WTC11 (cell line): Measurements from ENCODE around the gene P4HTM. TPM values are rescaled to one million over a fixed set of nuclear protein-coding genes. Genes with fewer than 3 reads are reported as not detected.

Source experiments
- ATAC-seq: fragments of 200-7000 bp; cut with Tn5 transposase; 2 replicates; pipeline ENCODE4 v1.10.0; 2021; ENCODE audit warnings: mild to moderate bottlenecking, moderate library complexity
- CTCF ChIA-PET: fragments of 300-600 bp; sonication (Branson Sonifier 250); formaldehyde crosslinking; loops from one replicate; lab custom pipeline; 2021; ENCODE audit warnings: antibody characterized with exemption; lab: Charles Lee
- POLR2A ChIA-PET: fragments of 350-600 bp; sonication (Branson Sonifier 250); formaldehyde crosslinking; loops from one replicate; lab custom pipeline; 2021; ENCODE audit warnings: antibody characterized with exemption; lab: Charles Lee
- DNase-seq: peaks from one replicate; pipeline ENCODE4 v3.0.0; 2021; ENCODE audit warnings: low spot score
- H3K27ac Mint-ChIP-seq: 2 replicates; pipeline ENCODE4 v1.8.0; 2021; ENCODE audit warnings: mixed read lengths
- H3K27me3 Mint-ChIP-seq: 2 replicates; pipeline ENCODE4 v1.8.0; 2021; ENCODE audit warnings: low read depth, mild to moderate bottlenecking, moderate library complexity, mixed read lengths
- H3K36me3 Mint-ChIP-seq: 2 replicates; pipeline ENCODE4 v1.8.0; 2021; ENCODE audit warnings: mixed read lengths
- H3K4me1 Mint-ChIP-seq: 2 replicates; pipeline ENCODE4 v1.8.0; 2022; ENCODE audit warnings: mixed read lengths
- H3K4me3 Mint-ChIP-seq: 2 replicates; pipeline ENCODE4 v1.8.0; 2021; ENCODE audit warnings: mild to moderate bottlenecking, moderate library complexity, mixed read lengths
- H3K9me3 Mint-ChIP-seq: 2 replicates; pipeline ENCODE4 v1.8.0; 2021; ENCODE audit warnings: mixed read lengths
- E2F1 ChIP-seq: sonication (generic); formaldehyde crosslinking; IDR thresholded peaks from 2 replicates; pipeline ENCODE4 v1.8.0; 2022; ENCODE audit warnings: mild to moderate bottlenecking, missing genetic modification reagents
- ELF4 ChIP-seq: sonication (generic); formaldehyde crosslinking; IDR thresholded peaks from 2 replicates; pipeline ENCODE4 v1.8.1; 2022; ENCODE audit warnings: low read depth, mild to moderate bottlenecking, moderate library complexity, missing genetic modification reagents
- ESRRA ChIP-seq: sonication (generic); formaldehyde crosslinking; IDR thresholded peaks from 2 replicates; pipeline ENCODE4 v1.8.1; 2022; ENCODE audit warnings: mild to moderate bottlenecking, missing genetic modification reagents, borderline replicate concordance
- GTF2I ChIP-seq: fragments of 250-450 bp; sonication (Bioruptor Pico); conservative IDR thresholded peaks from 2 replicates; pipeline ENCODE4 v1.4.0; 2021; ENCODE audit warnings: mild to moderate bottlenecking
- IRF2 ChIP-seq: sonication (generic); formaldehyde crosslinking; IDR thresholded peaks from 2 replicates; pipeline ENCODE4 v1.8.0; 2022; ENCODE audit warnings: low read depth, missing genetic modification reagents, borderline replicate concordance
- MAX ChIP-seq: sonication (generic); formaldehyde crosslinking; IDR thresholded peaks from 2 replicates; pipeline ENCODE4 v1.8.0; 2022; ENCODE audit warnings: mild to moderate bottlenecking, missing genetic modification reagents
- MLX ChIP-seq: sonication (generic); formaldehyde crosslinking; IDR thresholded peaks from 2 replicates; pipeline ENCODE4 v1.8.1; 2023; ENCODE audit warnings: mild to moderate bottlenecking, missing genetic modification reagents, moderate library complexity
- MYBL2 ChIP-seq: sonication (generic); formaldehyde crosslinking; IDR thresholded peaks from 2 replicates; pipeline ENCODE4 v1.8.1; 2023; ENCODE audit warnings: mild to moderate bottlenecking, moderate library complexity, missing genetic modification reagents
- NFYB ChIP-seq: sonication (generic); formaldehyde crosslinking; conservative IDR thresholded peaks from 2 replicates; pipeline ENCODE4 v1.8.0; 2022; ENCODE audit warnings: low read depth, missing genetic modification reagents
- NR1H2 ChIP-seq: sonication (generic); formaldehyde crosslinking; IDR thresholded peaks from 2 replicates; pipeline ENCODE4 v1.9.0; 2021; ENCODE audit warnings: mild to moderate bottlenecking, moderate library complexity, missing genetic modification reagents
- PRDM15 ChIP-seq: sonication (generic); formaldehyde crosslinking; IDR thresholded peaks from 2 replicates; pipeline ENCODE4 v1.8.0; 2022; ENCODE audit warnings: missing genetic modification reagents
- RORB ChIP-seq: fragments of 250-450 bp; sonication (Bioruptor Pico); IDR thresholded peaks from 2 replicates; pipeline ENCODE4 v1.9.0; 2021; ENCODE audit warnings: mild to moderate bottlenecking
- SMAD3 ChIP-seq: sonication (generic); formaldehyde crosslinking; IDR thresholded peaks from 2 replicates; pipeline ENCODE4 v1.8.0; 2022; ENCODE audit warnings: missing genetic modification reagents, mild to moderate bottlenecking, borderline replicate concordance
- SOX15 ChIP-seq: fragments of 250-450 bp; sonication (Bioruptor Pico); IDR thresholded peaks from 2 replicates; pipeline ENCODE4 v1.9.0; 2021; ENCODE audit warnings: mild to moderate bottlenecking
- ZBTB43 ChIP-seq: sonication (generic); formaldehyde crosslinking; IDR thresholded peaks from 2 replicates; pipeline ENCODE4 v1.8.1; 2023; ENCODE audit warnings: mild to moderate bottlenecking, missing genetic modification reagents
- ZNF138 ChIP-seq: sonication (generic); formaldehyde crosslinking; conservative IDR thresholded peaks from 2 replicates; pipeline ENCODE4 v1.8.1; 2022; ENCODE audit warnings: mild to moderate bottlenecking, moderate library complexity, missing genetic modification reagents
- ZNF232 ChIP-seq: sonication (generic); formaldehyde crosslinking; IDR thresholded peaks from 2 replicates; pipeline ENCODE4 v1.8.0; 2022; ENCODE audit warnings: mild to moderate bottlenecking, missing genetic modification reagents
- ZNF317 ChIP-seq: sonication (generic); formaldehyde crosslinking; IDR thresholded peaks from 2 replicates; pipeline ENCODE4 v1.8.1; 2023; ENCODE audit warnings: low read depth, mild to moderate bottlenecking, moderate library complexity, missing genetic modification reagents, borderline replicate concordance
- ZSCAN18 ChIP-seq: fragments of 250-450 bp; sonication (Bioruptor Pico); IDR thresholded peaks from 2 replicates; pipeline ENCODE4 v2.1.2; 2022; ENCODE audit warnings: mild to moderate bottlenecking, moderate library complexity
- total RNA-seq: library from RNA; stranded (reverse); gene quantifications from 3 replicates; pipeline ENCODE4 v1.2.3, GENCODE V29; 2021

The P4HTM gene
- total RNA-seq, 1 experiment from 2014 or later: 21.9 TPM

GRCh38 chr3:48952510-48953118, 37.4 kb upstream of the P4HTM start:
- DNase-seq (peak; percentile 78), ATAC-seq (peak; percentile 99)
- ChIA-PET CTCF (interaction anchor here (2.5 kb wide), 1 partner anchor 212 kb away, joined by 11 read pairs; no protein-coding TSS in a partner anchor), POLR2A (interaction anchor here (0.6 kb wide), 1 partner anchor 441 kb away, joined by 8 read pairs; no protein-coding TSS in a partner anchor)
- Mint-ChIP-seq H3K9me3 (no peaks in the 10 kb centered on the region), H3K36me3 (peaks cover 17% of the 10 kb centered on the region), H3K27ac (peak overlapping the region; percentile 3), H3K4me1 (peaks cover 9% of the 10 kb centered on the region), H3K4me3 (no peak overlapping the region), H3K27me3 (no peaks in the 10 kb centered on the region)
- TF ChIP-seq NR1H2 (CRISPR knock-in tag) (no peak), ZNF232 (CRISPR knock-in tag) (no peak), ELF4 (no peak), ZNF317 (CRISPR knock-in tag) (no peak), MLX (no peak), IRF2 (CRISPR knock-in tag) (no peak), ZNF138 (CRISPR knock-in tag) (no peak)

- no peak for ATAC-seq
- Mint-ChIP-seq H3K4me3 (no peak overlapping the region), H3K27ac (peak overlapping the region; percentile 43; the same call in 1 of the 2 replicates), H3K4me1 (peaks cover 17% of the 10 kb centered on the region)
- CTCF ChIA-PET: interaction anchor here (1.1 to 1.5 kb wide), 2 partner anchors 65 to 399 kb away, joined by 3 read pairs; partner anchors contain the start of gene NDUFAF3
- TF ChIP-seq RORB: no peak
- TF ChIP-seq, all 79 proteins: peak for 0
- H3K9me3 Mint-ChIP-seq: no peaks in the 10 kb centered on the region
- POLR2A ChIA-PET: no interaction called here
- peaks cover 24% of the 10 kb centered on the region for H3K36me3 Mint-ChIP-seq
- no peak for DNase-seq
- no peaks in the 10 kb centered on the region for H3K27me3 Mint-ChIP-seq
These were observed 32.9 kb upstream of the P4HTM start for GRCh38 chr3:48957006-48957705.

GRCh38 chr3:48960841-48961413, 29.1 kb upstream of the P4HTM start:
- DNase-seq (no peak), ATAC-seq (no peak)
- H3K27me3 Mint-ChIP-seq: no peaks in the 10 kb centered on the region
- H3K36me3 Mint-ChIP-seq: peaks cover 27% of the 10 kb centered on the region
- peak overlapping the region; percentile 91 for H3K27ac Mint-ChIP-seq
- peaks cover 45% of the 10 kb centered on the region for H3K4me1 Mint-ChIP-seq
- no peaks in the 10 kb centered on the region for H3K9me3 Mint-ChIP-seq
- ChIA-PET POLR2A (interaction anchor here (0.6 kb wide), 1 partner anchor 26 kb away, joined by 3 read pairs; no protein-coding TSS in a partner anchor), CTCF (interaction anchor here (1.1 to 1.8 kb wide), 2 partner anchors 27 to 221 kb away, joined by 5 to 9 read pairs; no protein-coding TSS in a partner anchor)
- no peak for TF ChIP-seq NFYB
- TF ChIP-seq ZBTB43 (CRISPR knock-in tag): no peak
- TF ChIP-seq SOX15: no peak
- no peak for TF ChIP-seq GTF2I
- no peak for TF ChIP-seq PRDM15 (CRISPR knock-in tag)
- no peak for TF ChIP-seq SMAD3 (CRISPR knock-in tag)
- no peak for TF ChIP-seq ZSCAN18 (CRISPR knock-in tag)
- no peak for TF ChIP-seq ELF4
- no peak for TF ChIP-seq MYBL2 (CRISPR knock-in tag)
- no peak for TF ChIP-seq ESRRA
- no peak for TF ChIP-seq MAX
- TF ChIP-seq E2F1 (CRISPR knock-in tag): no peak
- no peak overlapping the region for H3K4me3 Mint-ChIP-seq
